Motor neuron (in vitro differentiated cells): ENCODE data around the gene MEGF11. TPM values are rescaled to one million over a fixed set of nuclear protein-coding genes. Genes with fewer than 3 reads are reported as not detected.

Experiments
- ATAC-seq, 8 experiments: fragments of 200-7000 bp; cut with Tn5 transposase; replicated peaks in 6 of 8; 2 replicates each; pipeline ENCODE4 v1.8.0; 2021; ENCODE audit warnings: mild to moderate bottlenecking in 8 of 8, moderate library complexity in 8 of 8
- H3K27ac ChIP-seq, 2 donors: fragments of 250-450 bp; sonication (Bioruptor Pico); 2 replicates each; pipeline ENCODE4 v1.9.0; 2021; ENCODE audit warnings: antibody characterized with exemption in 2 of 2, mild to moderate bottlenecking in 2 of 2, moderate library complexity in 1 of 2
- H3K4me1 ChIP-seq, 2 donors: fragments of 250-450 bp; sonication (Bioruptor Pico); replicated peaks in 1 of 2; 2 replicates each; pipeline ENCODE4 v1.6.1; 2021; ENCODE audit warnings: antibody characterized with exemption in 2 of 2, mild to moderate bottlenecking in 2 of 2, moderate library complexity in 1 of 2
- H3K4me3 ChIP-seq, 5 donors: fragments of 250-450 bp; sonication (Bioruptor Pico); 2 replicates each; pipeline ENCODE4 v1.9.0; 2021; ENCODE audit warnings: antibody characterized with exemption in 5 of 5, mild to moderate bottlenecking in 5 of 5, moderate library complexity in 4 of 5
- WGBS, 10 experiments: fragments of 450-650 bp; shearing (Covaris generic); methylation state at CpG; one replicate each; pipeline ENCODE4 v1.0.0; 2022; 5-methylcytosine and 5-hydroxymethylcytosine counted together
- in situ Hi-C, 9 experiments: fragments of 400-800 bp; cut with MboI; loops; one replicate each; pipeline ENCODE4 v1.15.0; 2021; ENCODE audit warnings: low sequenced_read_pairs in 9 of 9, low pct_unique_long_range_greater_than_20kb in 2 of 9; ENCODE audit not compliant: unreplicated experiment in 9 of 9
- total RNA-seq, 8 experiments: library from RNA; unstranded; fragments of 300-600 nt; gene quantifications; 2 replicates each; pipeline versions ENCODE4 v1.2.3 to v1.2.4, GENCODE V29; 2022

Gene MEGF11
- total RNA-seq, 8 experiments from 2014 or later: 2.8 to 18.2 (median 9.0) TPM

DNA sequence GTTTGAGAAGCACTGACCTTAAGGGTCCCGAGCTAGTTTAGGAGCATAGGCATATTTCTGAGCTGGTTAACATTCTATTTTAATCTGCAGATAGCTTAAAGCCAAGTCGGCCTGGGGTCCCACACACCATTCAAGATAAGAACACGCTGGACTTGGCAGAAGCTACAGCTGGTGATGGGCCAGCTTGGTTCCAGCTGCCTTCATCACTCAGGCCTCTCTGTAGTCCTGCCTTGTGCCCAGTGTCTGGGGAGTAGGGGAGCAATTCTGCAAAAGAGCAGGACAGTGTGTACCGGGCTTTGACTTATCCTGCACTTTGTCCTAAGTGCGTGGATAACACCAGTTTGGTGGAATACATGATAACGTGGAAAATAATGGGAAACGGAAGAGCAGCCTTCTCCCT lies 164.5 kb downstream of the MEGF11 start:
- 17 to 100% (median 86%) methylated on average over 2 to 7 of the region's 7 CpGs; no CpG with 5 or more reads in 1 of the 10 experiments for WGBS, 10 experiments
- H3K27ac ChIP-seq: no peak overlapping the region

DNA sequence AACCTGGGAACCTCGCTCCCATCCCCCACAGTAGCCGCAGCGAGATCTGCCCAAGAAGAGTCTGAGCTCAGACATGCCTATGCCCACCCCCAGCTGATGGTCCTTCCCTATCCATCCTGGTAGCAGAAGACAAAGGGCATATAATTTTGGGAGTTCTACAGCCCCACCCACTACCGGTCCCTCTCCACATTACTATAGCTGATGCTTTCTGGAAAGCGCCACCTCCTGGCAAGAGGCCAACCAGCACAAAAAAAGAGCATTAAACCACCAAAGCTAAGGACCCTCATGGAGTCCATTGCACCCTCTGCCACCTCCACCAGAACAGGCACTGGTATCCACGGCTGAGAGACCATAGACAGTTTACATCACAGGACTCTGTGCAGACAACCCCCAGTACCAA lies 168.4 kb downstream of the MEGF11 start:
- WGBS, 10 experiments: 28 to 100% (median 83%) methylated on average over 1 to 3 of the region's 6 CpGs; no CpG with 5 or more reads in 3 of the 10 experiments
- Histone ChIP-seq H3K4me3 (no peak overlapping the region), H3K4me1 (peaks cover 12 to 20% of the 10 kb centered on the region in 2 donors), H3K27ac (no peak overlapping the region)
- no peak for ATAC-seq
- in situ Hi-C loops: no loop called here

More for the DNA sequence above, 164.5 kb downstream of the MEGF11 start:
- in situ Hi-C loops: no loop called here
- ATAC-seq: no peak
- Histone ChIP-seq H3K4me1 (peaks cover 5 to 11% of the 10 kb centered on the region in 2 donors), H3K4me3 (no peak overlapping the region)

DNA sequence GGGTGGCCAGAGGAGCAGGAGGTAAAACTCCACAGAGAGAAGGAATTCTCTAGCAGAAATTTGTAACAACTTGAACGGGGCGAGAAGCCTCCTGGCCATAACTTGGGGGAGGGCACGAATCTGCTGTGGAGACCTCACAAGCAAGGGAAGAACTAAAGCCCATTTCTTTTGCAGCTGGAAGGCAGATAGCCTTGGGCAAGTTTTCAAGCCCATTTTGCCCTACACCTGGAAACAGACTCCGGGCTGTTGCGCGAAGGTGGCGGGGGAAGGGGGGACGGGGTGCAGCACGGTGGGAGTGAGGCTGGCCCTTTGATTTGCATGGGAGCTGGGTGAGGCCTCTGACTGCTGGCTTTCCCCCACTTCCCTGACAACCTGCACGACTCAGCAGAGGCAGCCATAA lies 168.8 kb downstream of the MEGF11 start:
- Histone ChIP-seq H3K4me3 (no peak overlapping the region), H3K27ac (no peak overlapping the region), H3K4me1 (peaks cover 16 to 20% of the 10 kb centered on the region in 2 donors)
- in situ Hi-C loops: no loop called here
- 20 to 92% (median 83%) methylated on average over 1 to 3 of the region's 10 CpGs; no CpG with 5 or more reads in 6 of the 10 experiments for WGBS, 10 experiments
- no peak for ATAC-seq

DNA sequence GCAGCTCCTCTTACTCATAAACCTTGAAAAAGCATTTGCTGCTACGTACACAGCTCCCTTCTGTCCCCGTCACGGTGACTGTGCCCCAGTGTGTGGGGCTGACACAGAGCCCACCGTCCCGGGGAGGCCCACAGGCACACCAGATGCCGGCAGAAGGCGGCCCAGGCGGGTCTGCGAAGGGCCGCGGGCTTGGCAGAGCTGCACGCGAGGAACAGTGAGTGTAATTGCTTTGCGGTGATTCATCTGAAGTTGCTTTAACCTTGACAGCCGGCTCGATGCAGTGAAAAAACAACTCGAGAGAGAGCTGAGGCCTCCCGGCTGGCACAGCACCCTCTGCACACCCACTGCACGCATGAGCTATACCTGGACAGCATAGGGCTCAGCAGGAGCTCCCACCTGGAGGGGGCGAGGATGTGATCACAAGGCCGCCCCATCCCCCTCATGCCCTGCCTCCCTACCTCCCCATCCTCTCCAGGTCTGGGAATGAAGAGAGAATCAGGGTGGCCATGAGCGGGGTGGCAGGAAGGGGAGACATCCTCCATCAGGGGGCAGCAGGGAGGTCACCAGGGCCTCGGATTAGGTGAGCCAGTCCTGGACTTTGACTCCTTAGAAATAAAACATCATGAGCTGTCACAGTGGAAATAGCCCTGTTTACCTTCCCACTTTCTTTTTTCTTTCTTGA lies 172.7 kb downstream of the MEGF11 start:
- WGBS, 10 experiments: 0 to 60% (median 20%) methylated on average over 1 to 12 of the region's 23 CpGs; no CpG with 5 or more reads in 3 of the 10 experiments
- ATAC-seq: peak; percentile 37 to 99 (median 98)
- in situ Hi-C loops: no loop called here
- Histone ChIP-seq H3K4me3 (no peak overlapping the region), H3K4me1 (peaks cover 18 to 19% of the 10 kb centered on the region in 2 donors), H3K27ac (peak overlapping the region; percentile 49 to 60)

DNA sequence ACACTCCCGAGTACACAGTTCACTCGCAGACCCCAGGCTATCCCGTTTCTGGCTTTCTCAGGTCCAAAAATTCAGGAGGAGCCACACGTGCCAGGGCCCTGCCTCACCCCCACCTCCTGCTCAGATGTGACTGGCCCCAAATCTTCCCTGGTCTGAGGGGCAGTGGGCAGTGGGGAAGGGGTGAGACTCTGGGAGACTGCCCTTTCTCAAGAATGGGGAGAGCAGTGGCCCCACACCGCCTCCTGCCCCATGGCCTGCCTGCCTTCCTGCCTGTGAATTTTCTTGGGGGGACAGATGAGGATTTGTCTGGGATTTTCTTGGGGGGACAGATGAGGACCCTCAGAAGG lies 174.6 kb downstream of the MEGF11 start:
- Histone ChIP-seq H3K4me1 (peaks cover 18 to 19% of the 10 kb centered on the region in 2 donors), H3K27ac (no peak overlapping the region), H3K4me3 (no peak overlapping the region)
- 0 to 82% (median 25%) methylated on average over 1 to 4 of the region's 5 CpGs; no CpG with 5 or more reads in 5 of the 10 experiments for WGBS, 10 experiments
- ATAC-seq: no peak
- in situ Hi-C loops: no loop called here

DNA sequence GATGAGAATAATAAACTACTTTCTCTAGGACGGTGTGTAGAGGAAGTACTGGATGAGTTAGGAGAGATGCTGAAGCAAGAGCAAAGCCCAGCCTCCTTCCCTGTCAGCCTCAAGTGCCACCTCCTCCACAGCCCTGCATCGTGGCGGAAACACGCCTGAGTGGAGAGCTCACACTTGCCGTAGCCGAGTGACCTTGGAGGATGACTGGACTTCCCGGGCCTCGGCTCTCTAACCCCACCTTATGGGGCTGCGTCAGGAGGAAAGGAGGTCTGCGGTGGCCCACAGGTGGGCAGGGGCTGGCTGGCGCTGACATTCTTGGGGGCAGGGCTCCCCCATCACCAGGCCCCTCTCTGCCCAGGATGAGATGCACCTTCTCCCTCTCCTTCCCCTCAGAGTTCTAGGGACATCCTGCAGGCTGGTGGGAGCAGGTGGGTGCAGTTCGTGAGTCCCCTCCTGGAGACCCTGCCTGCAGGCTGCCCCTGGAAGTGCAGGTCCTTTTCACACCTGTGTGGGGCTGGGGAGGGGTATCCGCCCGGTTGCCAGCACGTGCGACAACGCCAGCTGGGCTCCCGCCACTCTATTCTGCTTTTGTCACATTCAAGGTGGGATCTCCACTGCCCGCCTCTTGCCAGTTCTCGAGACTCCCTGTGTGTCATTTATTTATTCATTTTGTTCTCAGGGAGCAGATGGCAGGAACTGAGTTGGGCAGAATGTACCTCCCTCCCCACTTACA lies 175.2 kb downstream of the MEGF11 start:
- H3K4me1 ChIP-seq: peaks cover 18 to 19% of the 10 kb centered on the region in 2 donors
- ATAC-seq: no peak
- 52 to 86% (median 82%) methylated on average over 2 to 13 of the region's 20 CpGs; no CpG with 5 or more reads in 5 of the 10 experiments for WGBS, 10 experiments
- H3K27ac ChIP-seq: no peak overlapping the region
- in situ Hi-C loops: no loop called here
- H3K4me3 ChIP-seq: no peak overlapping the region

DNA sequence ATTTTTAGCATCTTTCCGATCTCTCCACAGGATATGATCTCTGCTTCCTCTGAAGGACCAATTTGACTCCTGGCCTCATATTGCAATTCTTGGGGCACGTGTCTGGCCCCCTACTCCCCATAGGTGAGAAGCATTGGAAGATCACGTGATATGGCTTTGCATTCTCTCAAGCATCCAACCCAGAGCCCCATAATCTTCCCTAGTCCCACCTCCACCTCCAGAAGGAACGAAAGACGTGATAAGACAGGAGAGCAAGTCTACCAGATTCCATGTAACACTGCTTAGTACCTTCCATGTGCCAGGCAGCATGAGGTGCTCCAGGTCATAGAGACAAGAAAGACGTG lies 176.3 kb downstream of the MEGF11 start:
- in situ Hi-C loops: no loop called here

DNA sequence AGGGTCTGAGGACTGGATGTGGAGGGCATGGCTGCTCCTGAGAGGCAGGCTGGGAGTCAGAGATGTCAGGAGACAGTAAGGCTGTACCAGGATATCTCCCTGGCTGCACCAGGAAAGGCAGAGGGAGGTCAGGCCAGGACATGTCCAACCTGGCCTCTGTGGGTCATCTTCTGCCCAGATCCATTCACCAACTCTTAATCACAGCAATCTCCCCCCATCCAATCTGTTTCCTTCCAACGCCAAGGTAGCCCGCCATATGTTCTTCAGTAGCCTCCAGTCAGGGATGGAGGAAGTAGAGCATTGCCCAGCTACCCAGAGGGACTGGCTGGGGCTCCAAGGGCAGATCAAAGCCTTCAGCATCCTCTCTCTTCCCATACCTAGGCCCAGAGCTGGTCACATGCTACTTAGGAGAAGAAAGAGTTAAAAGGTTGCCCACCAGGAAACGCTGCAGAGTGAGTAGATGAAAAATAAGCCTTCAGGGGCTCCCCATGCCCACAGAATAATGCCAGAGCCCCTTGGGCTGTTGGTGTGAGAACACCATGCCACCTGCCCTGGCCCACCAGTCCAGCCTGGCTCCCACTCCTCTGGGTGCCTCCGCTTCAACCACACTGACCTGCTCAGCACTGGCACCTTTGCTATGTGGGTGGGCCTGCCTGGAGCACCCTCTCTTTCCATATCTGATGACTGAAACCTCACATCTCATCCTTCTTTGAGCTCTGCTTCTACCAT lies 176.8 kb downstream of the MEGF11 start:
- no peak for ATAC-seq
- in situ Hi-C loops: no loop called here
- no peak overlapping the region for H3K27ac ChIP-seq

More for the DNA sequence above, 176.3 kb downstream of the MEGF11 start:
- H3K27ac ChIP-seq: no peak overlapping the region
- ATAC-seq: no peak
- peaks cover 18 to 21% of the 10 kb centered on the region in 2 donors for H3K4me1 ChIP-seq
- 40 to 100% (median 82%) methylated on average over 1 to 4 of the region's 6 CpGs; no CpG with 5 or more reads in 4 of the 10 experiments for WGBS, 10 experiments
- no peak overlapping the region for H3K4me3 ChIP-seq

DNA sequence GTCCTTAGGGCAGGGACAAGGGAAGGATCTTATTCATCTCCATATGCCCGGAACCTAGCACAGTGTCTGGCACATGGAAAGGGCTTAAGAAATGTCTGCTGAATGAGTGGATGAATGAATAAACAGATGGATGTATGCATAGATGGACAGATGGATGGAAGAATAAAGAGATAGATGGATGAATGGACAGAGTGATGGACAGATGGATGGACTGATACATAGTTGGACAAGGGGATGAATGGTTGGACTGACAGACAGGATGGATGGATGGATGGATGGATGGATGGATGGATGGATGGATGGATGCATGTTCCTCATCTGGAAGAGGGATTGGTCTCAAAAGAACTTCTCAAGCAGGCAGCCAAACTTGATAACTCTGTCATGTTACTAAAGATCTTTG lies 177.6 kb downstream of the MEGF11 start:
- Histone ChIP-seq H3K4me3 (no peak overlapping the region), H3K27ac (no peak overlapping the region), H3K4me1 (peaks cover 22 to 28% of the 10 kb centered on the region in 2 donors)
- in situ Hi-C loops: no loop called here
- ATAC-seq: no peak
- 100% methylated on average over 1 of the region's 1 CpG; no CpG with 5 or more reads in 5 of the 10 experiments for WGBS, 10 experiments

More for the DNA sequence above, 176.8 kb downstream of the MEGF11 start:
- 20 to 100% (median 95%) methylated on average over 1 to 2 of the region's 4 CpGs; no CpG with 5 or more reads in 4 of the 10 experiments for WGBS, 10 experiments
- H3K4me3 ChIP-seq: no peak overlapping the region
- peaks cover 18 to 26% of the 10 kb centered on the region in 2 donors for H3K4me1 ChIP-seq

DNA sequence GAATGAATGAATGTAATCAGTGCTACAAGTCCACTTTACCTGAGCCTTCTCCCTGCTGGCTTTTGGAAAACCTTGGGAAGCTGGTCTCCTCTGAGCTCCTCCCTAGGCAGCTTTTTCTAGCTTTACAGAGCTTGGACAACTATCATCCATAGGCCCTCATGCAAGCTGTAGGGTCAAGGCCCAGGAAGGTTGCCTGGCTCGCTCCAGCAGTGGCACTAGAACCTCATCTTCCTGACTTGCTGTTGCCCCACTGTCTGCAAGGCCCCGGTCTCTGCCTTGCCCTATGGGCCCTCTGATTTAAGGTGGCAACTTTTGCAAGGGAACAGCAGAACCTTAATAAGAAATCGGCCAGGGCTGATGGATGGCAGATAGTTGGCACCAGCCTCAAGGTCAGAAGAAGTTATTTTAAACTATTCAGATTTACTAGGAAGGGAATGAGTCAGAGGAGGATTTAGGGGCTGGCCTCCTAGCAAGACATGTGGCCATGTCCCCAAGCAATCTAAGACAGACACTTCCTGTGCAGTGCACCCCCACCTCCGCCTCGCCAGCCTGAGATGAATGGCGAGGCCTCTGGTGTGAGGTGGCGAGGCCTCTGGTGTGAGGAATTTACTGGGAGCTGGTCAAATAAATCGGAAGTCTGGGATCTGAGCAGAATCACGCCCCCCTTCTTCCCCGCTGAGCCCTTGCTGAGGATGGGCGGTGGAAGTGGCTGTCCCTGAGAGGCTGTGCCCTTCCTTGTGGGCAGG lies 180.8 kb downstream of the MEGF11 start:
- H3K4me3 ChIP-seq: no peak overlapping the region
- no peak overlapping the region for H3K27ac ChIP-seq
- 0 to 100% (median 67%) methylated on average over 1 to 6 of the region's 11 CpGs; no CpG with 5 or more reads in 3 of the 10 experiments for WGBS, 10 experiments
- in situ Hi-C loops: no loop called here
- H3K4me1 ChIP-seq: peaks cover 8 to 18% of the 10 kb centered on the region in 2 donors
- ATAC-seq: peak in 4 of 8 experiments; percentile 21 to 79 (median 48)

DNA sequence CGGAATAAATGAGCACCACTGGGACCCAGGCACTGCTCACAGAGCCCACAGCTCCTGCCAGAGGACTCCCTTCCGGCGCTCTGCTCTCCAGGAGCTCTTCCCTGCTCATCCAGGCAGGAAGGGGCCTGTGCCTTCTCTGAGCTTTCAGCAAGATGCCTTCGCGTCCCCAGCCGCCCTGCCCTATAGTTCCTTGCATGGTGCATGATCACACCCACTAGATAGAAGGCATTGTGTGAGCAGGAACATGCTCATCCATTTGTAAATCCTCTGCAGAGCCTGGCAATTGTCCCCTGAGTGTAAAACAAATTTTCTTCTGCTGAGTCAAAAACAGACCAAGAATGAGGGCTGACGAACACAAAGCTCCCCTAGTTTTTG lies 181.6 kb downstream of the MEGF11 start:
- in situ Hi-C loops: no loop called here
- ATAC-seq: peak in 7 of 8 experiments; percentile 36 to 80 (median 62)
- 0 to 60% (median 41%) methylated on average over 1 to 4 of the region's 7 CpGs; no CpG with 5 or more reads in 6 of the 10 experiments for WGBS, 10 experiments
- peaks cover 15 to 24% of the 10 kb centered on the region in 2 donors for H3K4me1 ChIP-seq
- no peak overlapping the region for H3K27ac ChIP-seq
- no peak overlapping the region for H3K4me3 ChIP-seq

DNA sequence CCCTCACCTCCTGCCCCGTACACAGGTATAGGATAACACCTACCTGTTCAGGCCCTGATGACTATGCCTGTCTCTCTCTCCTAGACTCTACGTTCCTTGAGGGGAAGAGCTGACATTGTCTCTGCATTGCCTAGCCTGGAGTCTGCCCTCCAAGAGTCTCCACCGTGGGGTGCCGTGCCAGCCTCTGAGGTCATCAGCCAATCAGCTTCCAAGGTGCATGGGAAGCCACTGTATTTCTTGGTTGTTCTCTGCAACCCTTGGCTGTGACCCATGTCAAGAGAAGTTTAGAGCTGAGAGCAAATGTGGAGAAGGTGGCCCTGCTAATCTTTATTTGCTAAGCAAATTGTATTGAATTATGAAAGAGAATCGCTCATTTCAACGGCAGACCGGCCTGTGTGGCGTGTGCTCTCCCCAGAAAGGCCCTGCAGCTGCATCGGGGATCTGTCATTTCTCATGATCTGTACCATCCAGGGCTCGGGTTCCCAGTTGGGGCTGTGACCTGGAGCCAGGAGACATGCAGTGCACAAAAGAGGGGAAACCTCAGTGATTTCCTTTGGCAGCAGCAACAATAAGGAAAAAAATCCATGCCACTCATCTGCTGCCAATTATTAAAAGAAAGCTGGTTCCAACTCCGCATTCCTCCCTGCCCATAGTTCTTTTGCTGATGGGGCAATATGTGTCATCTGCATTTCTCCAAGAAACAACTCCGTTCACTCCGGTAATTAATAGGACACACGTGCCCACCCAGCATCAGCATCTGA lies 182.2 kb downstream of the MEGF11 start:
- in situ Hi-C loops: no loop called here
- ATAC-seq: no peak

More for the DNA sequence above, 182.2 kb downstream of the MEGF11 start:
- Histone ChIP-seq H3K27ac (no peak overlapping the region), H3K4me3 (no peak overlapping the region), H3K4me1 (peaks cover 15 to 29% of the 10 kb centered on the region in 2 donors)
- 40 to 100% (median 86%) methylated on average over 2 to 7 of the region's 14 CpGs; no CpG with 5 or more reads in 3 of the 10 experiments for WGBS, 10 experiments
